TTC549 (cell line): ENCODE results near the gene NRXN2.

Experiments
- FAIRE-seq: peaks from 2 replicates; lab custom pipeline; 2012; peaks lifted over from hg19 to GRCh38; lab: Jason Lieb, UNC

NRXN2 gene

DNA sequence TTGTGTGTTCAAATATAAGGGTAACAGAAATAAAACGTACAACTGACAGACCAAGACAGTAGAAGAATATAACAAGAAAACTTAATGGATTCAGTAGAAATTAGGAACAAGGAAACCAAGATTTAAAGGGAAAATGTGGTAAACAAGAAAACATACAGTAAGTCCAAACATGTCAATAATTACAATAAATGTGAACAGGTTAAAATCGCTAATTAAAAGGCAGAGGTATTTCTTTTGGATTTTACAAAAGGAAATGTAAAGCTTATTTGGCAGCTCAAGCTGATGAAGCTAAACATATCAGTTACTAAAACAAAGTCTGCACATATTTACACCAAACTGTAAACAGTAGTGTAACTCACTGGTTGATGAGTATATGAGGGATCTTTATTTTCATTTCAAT is 134.3 kb downstream of the NRXN2 start:
- FAIRE-seq: no peak

DNA sequence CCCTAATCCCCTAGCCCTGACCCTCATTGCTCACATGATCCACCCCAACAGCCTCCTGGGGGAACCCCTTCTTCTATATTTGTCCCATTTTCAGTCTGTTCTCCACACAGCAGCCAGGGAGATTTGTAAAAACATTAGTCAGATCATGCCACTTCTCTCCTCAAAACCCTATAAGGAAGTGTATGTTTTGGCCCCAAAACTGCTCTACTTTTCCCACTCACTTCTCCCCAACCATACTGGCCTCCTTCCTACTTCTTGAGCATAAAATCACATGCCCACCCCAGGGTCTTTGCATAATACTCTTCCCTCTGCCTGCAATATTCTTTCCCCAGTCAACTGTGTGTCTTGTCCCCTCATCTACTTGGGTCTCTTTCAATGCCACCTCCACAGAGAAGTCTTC is 136.6 kb downstream of the NRXN2 start:
- no peak for FAIRE-seq

DNA sequence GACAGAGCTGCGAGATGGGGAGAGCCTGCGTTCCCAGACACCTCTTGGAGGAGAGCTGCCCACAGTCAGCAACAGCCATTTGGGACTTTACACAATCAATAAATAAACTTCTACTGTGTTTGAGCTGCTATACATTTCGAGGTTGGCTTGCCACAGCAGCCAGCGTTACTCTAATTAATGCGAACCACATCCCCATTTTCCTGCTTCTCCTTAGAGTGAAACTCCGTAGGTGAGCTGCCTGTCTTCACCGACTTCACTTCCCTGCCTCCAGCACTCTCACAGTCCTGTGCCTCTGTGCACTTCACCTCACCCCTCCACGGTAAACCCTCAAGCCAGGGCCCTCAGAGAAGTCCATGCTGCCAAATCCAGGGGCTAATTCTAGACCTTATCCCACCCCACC is 137.8 kb downstream of the NRXN2 start:
- FAIRE-seq: no peak

DNA sequence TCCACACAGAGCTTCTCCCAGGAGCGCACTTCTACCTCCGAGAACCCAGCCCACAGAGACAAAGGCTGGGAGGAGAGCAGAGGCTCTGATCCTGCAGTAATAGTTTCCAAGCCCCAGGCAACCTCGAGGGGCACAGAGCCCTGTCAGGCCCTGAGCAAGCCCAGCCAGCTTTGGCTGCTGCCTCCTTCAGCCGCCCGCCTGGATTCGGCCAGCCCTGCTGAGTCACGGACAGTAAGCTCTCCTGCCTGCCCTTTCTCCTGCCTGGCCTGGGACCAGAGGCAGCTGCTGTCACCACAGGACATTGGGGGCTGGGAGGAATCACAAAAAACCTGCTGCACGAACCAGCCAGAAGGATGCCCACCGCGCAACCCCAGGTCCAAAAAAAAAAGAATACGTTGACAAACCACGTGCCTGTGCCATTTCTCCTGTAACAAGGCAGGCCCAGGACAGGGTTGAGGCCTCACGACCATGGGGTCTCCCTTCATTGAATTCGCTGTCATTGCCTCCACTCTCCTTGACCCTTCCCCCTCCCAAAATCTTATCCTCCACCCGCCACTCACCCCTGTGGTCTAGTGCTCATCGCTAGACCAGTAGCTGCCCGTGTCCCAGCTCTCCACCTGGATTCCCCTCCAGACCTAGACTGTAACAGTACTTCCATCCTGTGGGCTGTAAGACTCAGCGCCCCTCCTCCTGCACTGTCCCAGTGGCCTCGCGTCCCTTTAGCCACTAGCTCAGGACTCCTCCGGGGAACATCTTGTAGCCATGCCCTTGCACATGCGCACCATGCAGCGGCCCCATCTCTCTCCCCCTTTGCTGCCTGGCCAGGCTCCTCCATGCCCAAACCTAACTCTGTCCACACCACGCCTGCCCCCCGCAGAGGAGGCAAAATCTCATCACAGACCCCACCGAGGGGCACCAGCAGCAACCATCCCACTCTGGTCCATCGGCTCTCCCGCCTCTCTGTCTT is 139.4 kb downstream of the NRXN2 start:
- no peak for FAIRE-seq

DNA sequence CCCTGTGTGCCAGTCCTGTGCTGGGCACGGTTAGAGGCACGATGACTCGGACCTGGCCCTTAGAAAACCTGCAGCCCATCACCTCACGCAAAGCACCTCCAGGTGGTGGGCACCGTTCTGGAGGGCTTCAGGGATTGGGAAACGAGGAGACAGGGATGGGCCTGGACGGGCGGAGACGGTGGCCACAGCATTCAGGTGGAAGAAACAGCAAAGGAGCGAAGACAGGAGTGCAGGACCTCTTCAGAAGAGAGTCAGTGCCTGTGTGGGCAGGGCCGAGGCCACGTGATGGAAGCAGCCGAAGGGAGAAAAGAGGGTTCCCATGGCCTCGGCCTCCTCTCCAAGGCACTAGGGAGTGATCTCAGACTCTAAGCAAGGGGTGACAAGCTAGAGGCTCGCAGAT is 140.1 kb downstream of the NRXN2 start:
- no peak for FAIRE-seq

DNA sequence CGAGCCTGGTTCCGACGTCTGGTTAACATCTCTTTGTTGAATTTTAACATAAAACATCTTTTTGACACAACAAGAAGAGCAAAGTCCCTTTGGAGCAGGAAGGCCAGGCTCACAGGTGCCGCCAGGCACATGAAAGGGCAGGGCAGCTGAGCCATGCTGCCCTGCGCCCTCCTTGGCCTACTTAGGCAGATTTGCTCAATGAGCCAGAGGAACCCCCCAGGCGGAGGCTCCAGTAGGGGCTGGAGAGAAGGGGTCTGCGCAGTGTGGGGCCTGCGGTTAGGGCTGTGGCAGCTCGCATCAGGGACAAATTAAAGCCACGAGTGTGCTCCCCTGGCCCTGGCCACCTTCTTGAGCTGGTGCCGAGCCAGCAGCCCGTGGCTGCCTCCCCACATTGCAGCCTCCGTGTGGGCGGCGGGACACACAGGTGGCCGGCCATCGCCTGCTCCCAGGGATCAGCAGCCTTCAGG is 141.9 kb downstream of the NRXN2 start:
- no peak for FAIRE-seq

DNA sequence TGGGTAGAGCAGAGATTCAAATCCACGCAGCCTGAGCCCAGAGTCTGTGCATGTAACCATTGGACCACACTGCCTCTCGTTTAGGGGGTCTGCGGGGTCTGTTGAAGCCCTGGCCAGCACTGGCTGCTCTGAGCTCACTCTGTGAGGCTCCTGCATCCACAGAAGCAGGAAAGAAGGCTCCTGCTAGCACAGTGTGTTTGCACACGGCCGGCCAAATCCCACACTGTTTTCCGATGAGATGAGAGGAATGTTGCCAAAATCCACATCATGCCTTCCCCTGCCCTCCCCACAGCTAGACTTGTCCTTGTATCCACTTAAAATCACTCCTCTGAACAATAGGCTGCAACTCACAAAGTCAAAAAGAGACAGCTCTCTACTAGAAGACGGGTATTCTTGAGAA is 142.6 kb downstream of the NRXN2 start:
- no peak for FAIRE-seq

DNA sequence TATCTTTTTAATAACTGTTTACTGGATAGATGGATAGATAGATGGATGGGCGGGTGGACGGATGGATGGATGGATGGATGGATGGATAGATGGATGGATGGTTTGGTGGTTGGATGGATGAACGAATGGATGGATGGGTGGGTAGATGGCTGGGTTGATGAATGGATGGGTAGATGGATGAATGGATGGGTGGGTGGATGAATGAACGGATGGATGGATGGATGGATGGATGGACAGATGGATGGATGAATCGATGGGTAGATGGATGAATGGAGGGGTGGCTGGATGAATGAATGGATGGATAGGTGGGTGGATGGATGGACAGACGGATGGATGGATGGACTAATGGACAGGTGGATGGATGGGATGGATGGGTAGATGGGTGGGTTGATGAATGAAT is 145.8 kb downstream of the NRXN2 start:
- FAIRE-seq: no peak

DNA sequence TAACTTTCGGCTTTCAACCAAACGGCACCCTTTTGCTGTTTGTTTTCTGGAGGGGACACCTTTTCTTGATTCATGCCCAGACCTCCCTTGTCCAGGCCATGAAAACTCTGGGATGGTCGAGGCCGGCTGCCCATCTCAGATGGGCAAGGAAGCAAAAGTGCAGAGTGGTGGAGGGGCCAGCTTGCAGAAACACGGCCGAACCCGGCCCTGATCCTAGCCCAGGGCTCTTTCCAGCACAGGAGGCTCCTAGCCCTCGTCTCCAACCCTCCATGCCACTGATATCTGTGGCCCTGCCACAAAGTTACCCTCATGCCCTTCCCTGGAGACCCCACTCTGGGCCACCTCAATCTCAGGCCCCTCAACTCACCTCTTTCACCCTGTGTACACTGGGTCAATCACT is 150.9 kb downstream of the NRXN2 start:
- no peak for FAIRE-seq

DNA sequence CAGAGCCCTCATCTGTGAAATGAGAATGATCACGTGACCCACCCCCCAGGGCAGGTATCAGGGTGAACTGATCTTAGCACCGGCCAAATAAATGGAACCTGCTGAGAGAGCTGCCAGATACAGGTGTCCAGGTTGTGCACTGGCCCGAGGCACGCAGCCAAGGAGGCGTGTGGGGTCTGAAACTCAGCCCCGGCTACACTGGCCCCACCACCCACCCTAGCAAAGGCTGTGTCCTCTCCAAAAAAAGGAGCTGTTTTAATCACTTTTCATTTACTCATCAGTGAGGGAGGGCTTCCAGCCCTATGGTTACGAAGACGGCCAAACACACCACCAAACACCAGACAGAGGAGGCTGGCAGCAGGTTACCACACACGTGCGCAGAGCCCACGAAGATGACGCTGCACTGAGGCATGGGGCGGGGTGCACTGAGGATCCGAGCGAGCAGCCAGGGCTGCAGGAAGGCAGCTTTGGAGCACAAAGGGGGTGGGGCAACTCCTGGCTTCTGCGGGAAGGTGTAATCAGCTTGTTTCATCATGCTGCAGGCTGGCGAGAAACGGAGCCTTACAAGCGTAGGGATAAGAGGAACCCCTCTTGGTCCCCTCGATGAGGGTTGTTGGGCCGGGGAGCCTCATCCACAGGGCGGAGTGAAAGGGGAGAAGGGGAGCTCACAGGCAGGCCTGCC is 151.4 kb downstream of the NRXN2 start:
- no peak for FAIRE-seq

DNA sequence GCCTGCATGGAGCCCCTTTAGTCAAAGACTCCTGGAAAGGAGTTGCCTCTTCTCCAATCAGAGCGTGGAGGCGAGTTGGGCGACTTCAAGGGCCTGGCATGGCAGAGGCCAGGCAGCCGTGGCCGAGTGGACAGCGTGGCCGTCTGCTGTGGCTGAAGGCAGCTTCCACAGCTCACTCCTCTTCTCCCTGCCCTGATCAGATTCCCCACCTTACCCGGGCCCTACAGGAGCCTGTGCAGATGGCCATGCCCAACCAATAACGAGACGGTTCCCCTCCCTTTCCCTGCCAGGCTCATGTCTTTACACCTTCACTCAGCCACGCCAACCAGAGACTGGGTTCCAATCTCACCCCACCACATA is 152.0 kb downstream of the NRXN2 start:
- no peak for FAIRE-seq

DNA sequence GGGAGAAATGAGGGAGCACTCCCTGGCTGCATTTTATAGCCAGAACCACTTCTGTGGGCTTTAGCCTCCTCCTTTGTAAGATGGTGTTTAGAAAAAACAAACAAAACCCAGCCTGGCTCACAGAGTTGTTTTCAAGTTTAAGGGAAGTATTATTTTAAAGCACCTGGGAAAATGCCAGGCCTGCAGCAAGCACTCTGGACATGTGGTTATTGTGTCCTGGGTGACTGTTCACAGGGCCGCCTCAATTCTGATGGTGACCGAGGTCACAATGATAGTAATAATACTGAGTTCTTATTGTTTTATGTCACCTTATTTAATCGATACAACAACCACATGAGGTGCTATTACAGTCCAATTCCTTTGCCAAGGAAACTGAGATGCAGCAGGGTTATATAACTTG is 152.7 kb downstream of the NRXN2 start:
- FAIRE-seq: no peak

DNA sequence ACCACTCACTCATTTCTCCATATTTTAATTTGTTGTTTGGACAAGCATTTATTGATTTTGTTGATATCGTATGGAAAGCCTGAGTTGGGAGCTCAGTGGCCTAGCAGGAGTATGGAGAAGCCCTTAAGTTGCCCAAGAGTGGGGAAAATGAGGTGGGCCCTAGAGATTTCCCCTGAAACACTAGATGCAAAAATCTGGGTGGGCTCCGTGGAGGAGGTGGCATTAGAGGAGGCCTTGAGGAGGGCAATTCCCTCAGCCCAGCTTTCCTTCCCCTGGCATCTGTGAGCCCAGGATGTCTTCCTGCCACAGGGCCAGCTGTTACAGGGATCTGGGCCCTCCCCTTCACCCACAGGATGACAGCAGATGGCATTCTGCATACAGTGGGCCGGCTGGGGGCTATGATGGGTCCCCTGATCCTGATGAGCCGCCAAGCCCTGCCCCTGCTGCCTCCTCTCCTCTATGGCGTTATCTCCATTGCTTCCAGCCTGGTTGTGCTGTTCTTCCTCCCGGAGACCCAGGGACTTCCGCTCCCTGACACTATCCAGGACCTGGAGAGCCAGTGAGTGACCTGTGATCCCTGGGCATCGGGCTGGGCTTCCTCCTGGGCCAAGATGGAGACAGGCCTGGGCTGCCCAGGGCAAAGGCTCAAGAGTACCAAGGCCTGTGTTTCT is 153.6 kb downstream of the NRXN2 start:
- no peak for FAIRE-seq

DNA sequence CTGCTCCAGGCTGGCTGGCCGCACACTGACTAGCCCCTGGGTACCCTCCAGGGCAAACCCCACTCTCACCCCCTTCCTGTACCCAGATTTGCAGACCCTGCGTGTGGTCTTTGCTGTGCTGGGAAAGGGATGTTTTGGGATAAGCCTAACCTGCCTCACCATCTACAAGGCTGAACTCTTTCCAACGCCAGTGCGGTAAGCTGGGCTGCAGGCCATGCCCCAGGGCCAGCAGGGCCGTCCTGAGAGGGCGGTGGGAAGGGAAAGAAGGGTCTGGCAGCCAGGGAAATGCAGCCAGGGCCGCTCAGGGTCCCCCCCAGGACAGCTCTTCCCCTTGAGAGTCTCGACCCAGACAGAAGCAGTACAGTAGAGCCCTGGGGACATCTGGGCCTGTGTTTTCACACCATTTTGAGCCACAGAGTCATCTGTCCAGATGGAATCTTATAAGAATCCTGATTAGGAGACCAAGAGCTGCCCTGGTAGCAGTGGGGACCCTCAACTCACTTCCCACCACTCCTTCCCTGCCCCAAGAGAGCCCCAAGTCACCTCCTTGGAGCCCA is 154.3 kb downstream of the NRXN2 start:
- FAIRE-seq: no peak

DNA sequence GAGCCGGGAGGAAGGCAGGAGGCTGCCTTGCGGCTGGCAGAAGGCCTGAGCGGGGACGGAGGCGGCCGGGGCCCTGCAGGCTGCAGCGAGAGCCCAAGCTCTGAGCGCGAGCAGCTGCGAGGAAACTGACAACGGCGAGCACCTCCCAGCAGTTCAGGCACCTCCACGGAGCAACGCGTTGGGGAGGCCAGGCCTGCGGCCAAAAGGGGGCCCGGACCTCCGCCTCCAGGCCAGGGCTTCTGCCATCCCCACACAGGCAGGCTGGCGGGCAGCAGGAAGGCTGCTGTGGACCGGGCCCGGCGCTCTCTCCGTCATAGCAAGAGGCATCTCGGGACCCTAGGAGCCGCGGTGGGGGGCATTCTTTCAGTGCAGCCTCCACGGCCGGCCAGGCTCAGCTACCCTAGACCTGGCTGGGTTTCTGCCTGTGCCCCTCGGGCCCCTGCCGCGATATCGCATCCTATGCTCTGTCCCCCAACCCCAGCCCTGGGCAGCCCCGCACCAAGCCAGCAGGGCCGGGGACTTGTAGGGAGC is 154.9 kb downstream of the NRXN2 start:
- no peak for FAIRE-seq

DNA sequence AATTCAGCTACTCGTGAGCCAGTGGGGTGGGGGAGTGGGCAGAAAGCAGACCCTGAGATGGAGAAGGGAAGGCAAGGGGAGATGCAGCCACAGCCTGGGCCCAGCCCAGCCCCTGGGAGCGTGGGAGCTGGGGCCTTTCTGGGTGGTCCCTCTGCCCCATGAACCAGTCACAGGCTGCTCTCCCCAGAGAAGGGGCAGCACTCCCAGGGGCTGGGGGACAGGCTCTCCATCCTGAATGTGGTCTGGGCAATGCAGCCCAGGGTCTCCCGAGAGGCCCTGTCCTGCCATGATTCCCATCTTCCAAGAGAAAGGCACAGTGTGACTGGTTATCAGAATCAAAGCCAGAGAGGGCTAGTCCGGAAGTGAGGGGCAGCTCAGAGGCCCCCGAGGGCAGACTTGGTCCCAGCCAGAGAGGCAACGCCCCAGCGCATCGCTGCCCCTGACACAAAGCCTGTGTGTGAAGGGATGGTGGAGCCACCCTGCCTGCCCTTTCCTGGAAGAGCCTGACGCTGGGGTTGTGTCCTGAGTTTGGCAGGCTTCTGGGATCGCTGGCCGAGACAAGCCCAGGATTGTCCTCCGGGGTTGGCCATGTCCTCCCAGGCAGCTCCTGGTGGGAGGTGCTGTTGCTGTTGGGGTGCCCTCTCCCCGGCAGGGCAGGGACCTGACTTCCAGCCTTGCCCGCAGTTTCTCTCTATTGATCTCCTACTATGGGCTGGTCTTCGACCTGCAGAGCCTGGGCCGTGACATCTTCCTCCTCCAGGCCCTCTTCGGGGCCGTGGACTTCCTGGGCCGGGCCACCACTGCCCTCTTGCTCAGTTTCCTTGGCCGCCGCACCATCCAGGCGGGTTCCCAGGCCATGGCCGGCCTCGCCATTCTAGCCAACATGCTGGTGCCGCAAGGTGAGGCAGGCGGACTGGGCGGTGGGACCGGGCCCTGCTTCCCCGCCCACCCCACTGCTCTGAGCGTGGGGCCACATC is 155.8 kb downstream of the NRXN2 start:
- no peak for FAIRE-seq

DNA sequence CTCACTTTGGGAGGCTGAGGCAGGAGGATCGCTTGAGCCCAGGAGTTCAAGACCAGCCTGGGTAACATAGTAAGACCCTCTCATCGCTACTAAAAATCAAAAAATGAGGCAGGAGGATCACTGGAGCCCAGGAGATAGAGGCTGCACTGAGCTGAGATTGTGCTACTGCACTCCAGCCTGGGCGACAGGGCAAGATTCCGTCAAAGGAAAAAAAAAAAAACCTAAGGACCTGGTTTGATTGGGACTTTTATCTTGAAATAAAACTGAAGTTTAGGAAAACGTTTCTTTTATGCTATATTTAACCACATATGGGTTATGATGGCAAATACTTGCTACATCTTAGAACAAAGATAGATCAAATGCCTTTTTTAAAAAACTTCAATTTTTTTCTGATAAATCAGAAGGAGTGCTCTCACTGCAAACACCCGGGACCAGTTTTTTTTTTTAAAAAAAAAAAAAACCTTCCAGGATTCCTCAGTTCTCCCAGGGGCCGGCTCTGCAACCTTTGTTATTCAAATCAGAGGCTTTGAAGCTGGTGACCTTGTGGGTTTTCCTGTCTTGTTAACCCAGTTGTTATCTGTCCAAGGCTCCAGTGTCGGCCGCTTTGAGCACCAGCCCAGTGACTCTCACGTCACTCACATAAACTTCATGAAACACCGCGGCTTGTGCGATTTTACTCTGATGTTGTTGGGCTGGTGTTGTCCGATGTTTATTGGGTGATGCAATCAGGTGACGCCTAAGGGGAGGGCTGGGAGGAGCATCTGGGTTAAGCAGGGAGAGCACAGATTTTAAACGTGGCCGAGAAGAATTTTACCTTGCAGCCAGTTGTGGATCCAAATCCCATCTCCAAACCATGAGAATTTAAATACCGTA is 156.7 kb downstream of the NRXN2 start:
- FAIRE-seq: peak; percentile 85

DNA sequence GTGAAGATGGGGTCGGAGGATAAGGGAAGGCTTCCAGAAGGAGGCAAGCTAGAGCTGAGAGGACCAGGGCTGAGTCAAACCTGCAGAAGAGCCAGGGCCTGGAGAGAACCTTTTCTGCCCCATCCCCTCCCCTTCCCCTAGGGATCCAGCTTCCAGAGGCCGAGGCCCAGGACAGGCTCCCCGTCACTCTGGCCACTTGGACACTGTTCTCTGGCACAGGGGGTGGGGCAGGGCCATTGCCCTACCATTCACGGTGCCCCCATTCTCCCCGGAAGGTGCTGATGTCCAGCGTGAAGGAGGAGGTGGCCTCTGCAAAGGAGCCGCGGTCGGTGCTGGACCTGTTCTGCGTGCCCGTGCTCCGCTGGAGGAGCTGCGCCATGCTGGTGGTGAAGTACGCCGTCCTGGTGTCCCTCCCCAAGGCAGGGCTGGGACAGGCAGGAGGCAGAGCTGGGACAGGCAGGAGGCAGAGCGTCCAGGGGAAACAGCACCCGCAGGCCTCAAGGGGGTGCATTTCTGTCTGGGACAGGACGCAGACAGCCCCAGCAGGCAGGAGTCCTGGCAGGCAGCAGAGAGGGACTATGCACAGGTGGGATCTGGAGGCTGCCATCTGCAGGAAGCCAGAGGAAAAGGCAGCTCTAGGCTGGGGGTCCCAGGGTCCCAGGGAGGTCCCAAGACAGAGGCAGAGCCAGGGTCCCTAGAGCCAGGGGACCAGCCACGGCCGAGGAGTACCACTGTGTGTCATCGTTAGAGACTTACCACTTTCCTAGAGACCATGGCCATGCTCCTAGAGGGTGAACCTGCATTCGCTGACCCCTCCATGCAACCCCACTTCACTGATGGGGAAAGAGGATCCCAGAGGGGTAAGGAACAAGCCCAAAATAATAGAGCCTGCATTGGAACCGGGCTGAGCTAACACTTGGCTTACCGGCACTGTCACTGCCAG is 157.8 kb downstream of the NRXN2 start:
- FAIRE-seq: no peak

DNA sequence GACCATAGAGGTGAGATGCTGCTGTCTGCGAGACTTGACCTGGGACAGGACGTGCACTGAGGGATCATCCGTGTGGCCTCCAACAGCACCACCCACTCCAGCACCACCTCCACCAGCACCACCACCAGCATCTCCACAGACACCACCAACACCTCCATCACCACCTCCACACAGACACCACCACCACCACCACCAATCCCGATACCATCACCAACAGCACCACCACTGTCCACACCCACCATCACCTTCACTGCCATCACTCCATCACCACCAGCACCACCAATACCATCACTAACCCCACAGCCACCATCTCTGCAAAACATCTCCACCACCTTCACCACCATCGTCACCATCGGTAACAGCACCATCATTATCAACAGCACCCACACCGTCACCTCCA is 158.6 kb downstream of the NRXN2 start:
- no peak for FAIRE-seq
